Mucosa of rectum (tissue), 2 donors: ENCODE results near the gene DMD.

Experiments
- H3K27ac ChIP-seq, 2 donors: one replicate each; pipeline ENCODE4 v1.7.0; 2013; ENCODE audit warnings: inconsistent platforms in 2 of 2, low read depth in 2 of 2, low read length in 2 of 2
- H3K27me3 ChIP-seq, 2 donors: one replicate each; pipeline ENCODE4 v1.7.0; 2013; ENCODE audit warnings: low read length in 2 of 2; ENCODE audit not compliant: control insufficient read depth in 2 of 2, insufficient read depth in 2 of 2
- H3K36me3 ChIP-seq, 2 donors: one replicate each; pipeline ENCODE4 v1.7.0; 2013; ENCODE audit warnings: low read length in 2 of 2; ENCODE audit not compliant: control insufficient read depth in 2 of 2, insufficient read depth in 2 of 2
- H3K4me1 ChIP-seq, 2 donors: one replicate each; pipeline ENCODE4 v1.7.0; 2013; ENCODE audit warnings: low read length in 2 of 2, mild to moderate bottlenecking in 1 of 2; ENCODE audit not compliant: control insufficient read depth in 2 of 2, insufficient read depth in 2 of 2
- H3K4me3 ChIP-seq, 2 donors: one replicate each; pipeline ENCODE4 v1.7.0; 2013; ENCODE audit warnings: low read length in 2 of 2
- H3K9ac ChIP-seq, 2 donors: one replicate each; pipeline ENCODE4 v1.7.0; 2013; ENCODE audit warnings: low read length in 2 of 2, low read depth in 1 of 2, mild to moderate bottlenecking in 1 of 2
- H3K9me3 ChIP-seq, 2 donors: one replicate each; pipeline ENCODE4 v1.7.0; 2013; ENCODE audit warnings: low read length in 2 of 2; ENCODE audit not compliant: control insufficient read depth in 2 of 2
- donor health status: healthy.
- donor health status: Normal muscosa, but diverticular disease.

The DMD gene

GRCh38 chrX:33160273-33160672 lies 51.1 kb downstream of the DMD start:
- H3K4me1 ChIP-seq: no peaks in the 10 kb centered on the region
- no peaks in the 10 kb centered on the region for H3K27me3 ChIP-seq
- H3K9me3 ChIP-seq: no peaks in the 10 kb centered on the region
- no peak overlapping the region for H3K9ac ChIP-seq
- H3K4me3 ChIP-seq: no peak overlapping the region
- no peak overlapping the region for H3K27ac ChIP-seq
- H3K36me3 ChIP-seq: no peaks in the 10 kb centered on the region

- H3K27ac ChIP-seq: no peak overlapping the region
Measured at GRCh38 chrX:33156152-33156726, 55.1 kb downstream of the DMD start.

GRCh38 chrX:33149580-33149979 lies 61.8 kb downstream of the DMD start:
- H3K4me3 ChIP-seq: no peak overlapping the region
- H3K4me1 ChIP-seq: no peaks in the 10 kb centered on the region
- H3K27ac ChIP-seq: no peak overlapping the region
- H3K9me3 ChIP-seq: no peaks in the 10 kb centered on the region
- no peak overlapping the region for H3K9ac ChIP-seq
- no peaks in the 10 kb centered on the region for H3K36me3 ChIP-seq
- H3K27me3 ChIP-seq: no peaks in the 10 kb centered on the region

More at GRCh38 chrX:33156152-33156726, 55.1 kb downstream of the DMD start:
- Histone ChIP-seq H3K4me3 (no peak overlapping the region), H3K4me1 (no peaks in the 10 kb centered on the region), H3K36me3 (no peaks in the 10 kb centered on the region), H3K27me3 (no peaks in the 10 kb centered on the region), H3K9me3 (no peaks in the 10 kb centered on the region), H3K9ac (no peak overlapping the region)

GRCh38 chrX:33149085-33149484 lies 62.3 kb downstream of the DMD start:
- Histone ChIP-seq H3K36me3 (no peaks in the 10 kb centered on the region), H3K4me1 (no peaks in the 10 kb centered on the region), H3K9ac (no peak overlapping the region), H3K9me3 (no peaks in the 10 kb centered on the region), H3K27ac (no peak overlapping the region), H3K27me3 (no peaks in the 10 kb centered on the region), H3K4me3 (no peak overlapping the region)

- Histone ChIP-seq H3K27ac (no peak overlapping the region), H3K9ac (no peak overlapping the region), H3K9me3 (no peaks in the 10 kb centered on the region), H3K27me3 (no peaks in the 10 kb centered on the region), H3K4me3 (no peak overlapping the region), H3K36me3 (no peaks in the 10 kb centered on the region), H3K4me1 (no peaks in the 10 kb centered on the region)
Measured at GRCh38 chrX:33142331-33142730, 69.0 kb downstream of the DMD start.

GRCh38 chrX:33138677-33139249 lies 72.6 kb downstream of the DMD start:
- no peak overlapping the region for H3K9ac ChIP-seq
- H3K4me3 ChIP-seq: no peak overlapping the region
- H3K36me3 ChIP-seq: no peaks in the 10 kb centered on the region
- no peaks in the 10 kb centered on the region for H3K27me3 ChIP-seq
- no peaks in the 10 kb centered on the region for H3K9me3 ChIP-seq
- H3K4me1 ChIP-seq: no peaks in the 10 kb centered on the region
- no peak overlapping the region for H3K27ac ChIP-seq

- H3K4me1 ChIP-seq: no peaks in the 10 kb centered on the region
- no peak overlapping the region for H3K27ac ChIP-seq
- H3K9ac ChIP-seq: no peak overlapping the region
- H3K4me3 ChIP-seq: no peak overlapping the region
- no peaks in the 10 kb centered on the region for H3K27me3 ChIP-seq
- no peaks in the 10 kb centered on the region for H3K36me3 ChIP-seq
- H3K9me3 ChIP-seq: no peaks in the 10 kb centered on the region
Measured at GRCh38 chrX:33134164-33134563, 77.2 kb downstream of the DMD start.

GRCh38 chrX:33133320-33133719 lies 78.0 kb downstream of the DMD start:
- H3K4me1 ChIP-seq: no peaks in the 10 kb centered on the region
- no peak overlapping the region for H3K9ac ChIP-seq
- no peaks in the 10 kb centered on the region for H3K27me3 ChIP-seq
- H3K4me3 ChIP-seq: no peak overlapping the region
- H3K27ac ChIP-seq: no peak overlapping the region
- no peaks in the 10 kb centered on the region for H3K9me3 ChIP-seq
- no peaks in the 10 kb centered on the region for H3K36me3 ChIP-seq

- Histone ChIP-seq H3K9ac (no peak overlapping the region), H3K27me3 (no peaks in the 10 kb centered on the region), H3K9me3 (no peaks in the 10 kb centered on the region), H3K4me1 (no peaks in the 10 kb centered on the region), H3K27ac (no peak overlapping the region), H3K36me3 (no peaks in the 10 kb centered on the region), H3K4me3 (no peak overlapping the region)
Measured at GRCh38 chrX:33132569-33132968, 78.8 kb downstream of the DMD start.

GRCh38 chrX:33129607-33130006 lies 81.7 kb downstream of the DMD start:
- Histone ChIP-seq H3K4me1 (no peaks in the 10 kb centered on the region), H3K9me3 (no peaks in the 10 kb centered on the region), H3K36me3 (no peaks in the 10 kb centered on the region), H3K4me3 (no peak overlapping the region), H3K27ac (no peak overlapping the region), H3K27me3 (no peaks in the 10 kb centered on the region), H3K9ac (no peak overlapping the region)
